Measurements from ENCODE around the gene C10orf71.

C10orf71 gene

DNA sequence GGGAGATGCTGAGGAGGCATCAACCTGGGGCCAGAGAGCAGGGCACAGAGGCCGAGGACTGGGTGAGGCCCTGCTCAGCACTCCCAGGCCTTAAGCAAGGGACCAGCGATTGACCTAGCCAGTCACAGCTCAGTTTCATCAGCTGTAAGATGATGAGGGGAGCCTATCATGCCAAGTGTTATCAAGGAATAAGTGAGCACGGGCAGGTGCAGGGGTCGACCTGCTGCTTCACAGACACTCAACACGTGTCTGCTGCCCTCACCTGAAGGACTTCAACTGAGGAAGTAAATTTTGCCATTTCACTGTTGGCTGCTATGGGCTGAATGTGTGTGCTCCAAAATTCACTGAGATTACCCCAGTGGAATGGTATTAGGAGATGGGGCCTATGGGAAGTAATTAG is 9.9 kb downstream of the C10orf71 start:
- CTCF ChIA-PET: no interaction called here
- no peaks in the 10 kb centered on the region for H3K9me3 ChIP-seq (ENCODE audit: control insufficient read depth, insufficient read depth, low read depth, low read length)
- no peaks in the 10 kb centered on the region for H3K4me1 ChIP-seq (ENCODE audit: control insufficient read depth, insufficient read depth, low read length)
- no peak overlapping the region for H3K27ac ChIP-seq (ENCODE audit: extremely low read depth, low read depth, low read length)
- no peak overlapping the region for H3K4me3 ChIP-seq (ENCODE audit: low read depth, low read length)
- no peak for TF ChIP-seq ZNF10 (tag by site-specific recombination; IDR thresholded peaks at IDR 0.05)
- no peak for TF ChIP-seq ZNF610 (tag by site-specific recombination; IDR thresholded peaks at IDR 0.05; ENCODE audit: borderline replicate concordance)
- no peak for TF ChIP-seq ZNF112 (tag by site-specific recombination; IDR thresholded peaks at IDR 0.05)
- TF ChIP-seq ZNF214 (tag by site-specific recombination; IDR thresholded peaks at IDR 0.05; ENCODE audit: borderline replicate concordance): no peak
- no peak for TF ChIP-seq ZNF148 (tag by site-specific recombination; IDR thresholded peaks at IDR 0.05; ENCODE audit: borderline replicate concordance)
- no peak for TF ChIP-seq ZBTB8A (tag by site-specific recombination; IDR thresholded peaks at IDR 0.05)
- no peak for TF ChIP-seq ZBTB7A (tag by site-specific recombination; IDR thresholded peaks at IDR 0.05; ENCODE audit: low read depth)
- POLR2A ChIA-PET: no interaction called here
- no peaks in the 10 kb centered on the region for H3K36me3 ChIP-seq (ENCODE audit: control insufficient read depth in 2 of 2, insufficient read depth in 1 of 2, low read length in 2 of 2)

GRCh38 chr10:49309691-49310411 is 10.9 kb downstream of the C10orf71 start:
- TF ChIP-seq KLF17 (tag by site-specific recombination; IDR thresholded peaks at IDR 0.05) (no peak), ZNF416 (tag by site-specific recombination; IDR thresholded peaks at IDR 0.05) (no peak), PRDM1 (tag by site-specific recombination; IDR thresholded peaks at IDR 0.05) (no peak), ZSCAN16 (tag by site-specific recombination; IDR thresholded peaks at IDR 0.05) (no peak), ZIC2 (tag by site-specific recombination; IDR thresholded peaks at IDR 0.05) (no peak), ZBTB8A (tag by site-specific recombination; IDR thresholded peaks at IDR 0.05) (no peak), ZNF785 (tag by site-specific recombination; IDR thresholded peaks at IDR 0.05) (no peak), ZBTB17 (tag by site-specific recombination; IDR thresholded peaks at IDR 0.05) (no peak), ZNF394 (tag by site-specific recombination; IDR thresholded peaks at IDR 0.05; ENCODE audit: borderline replicate concordance) (no peak), WT1 (tag by site-specific recombination; IDR thresholded peaks at IDR 0.05) (no peak), BCL11B (tag by site-specific recombination; IDR thresholded peaks at IDR 0.05; ENCODE audit: low read depth) (no peak), OVOL3 (tag by site-specific recombination; IDR thresholded peaks at IDR 0.05) (no peak), ZNF354C (tag by site-specific recombination; IDR thresholded peaks at IDR 0.05; ENCODE audit: borderline replicate concordance, low read depth) (no peak), ZNF324 (tag by site-specific recombination; IDR thresholded peaks at IDR 0.05) (no peak)
- TF ChIP-seq, protein P1, sequence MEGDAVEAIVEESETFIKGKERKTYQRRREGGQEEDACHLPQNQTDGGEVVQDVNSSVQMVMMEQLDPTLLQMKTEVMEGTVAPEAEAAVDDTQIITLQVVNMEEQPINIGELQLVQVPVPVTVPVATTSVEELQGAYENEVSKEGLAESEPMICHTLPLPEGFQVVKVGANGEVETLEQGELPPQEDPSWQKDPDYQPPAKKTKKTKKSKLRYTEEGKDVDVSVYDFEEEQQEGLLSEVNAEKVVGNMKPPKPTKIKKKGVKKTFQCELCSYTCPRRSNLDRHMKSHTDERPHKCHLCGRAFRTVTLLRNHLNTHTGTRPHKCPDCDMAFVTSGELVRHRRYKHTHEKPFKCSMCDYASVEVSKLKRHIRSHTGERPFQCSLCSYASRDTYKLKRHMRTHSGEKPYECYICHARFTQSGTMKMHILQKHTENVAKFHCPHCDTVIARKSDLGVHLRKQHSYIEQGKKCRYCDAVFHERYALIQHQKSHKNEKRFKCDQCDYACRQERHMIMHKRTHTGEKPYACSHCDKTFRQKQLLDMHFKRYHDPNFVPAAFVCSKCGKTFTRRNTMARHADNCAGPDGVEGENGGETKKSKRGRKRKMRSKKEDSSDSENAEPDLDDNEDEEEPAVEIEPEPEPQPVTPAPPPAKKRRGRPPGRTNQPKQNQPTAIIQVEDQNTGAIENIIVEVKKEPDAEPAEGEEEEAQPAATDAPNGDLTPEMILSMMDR (tag by site-specific recombination; IDR thresholded peaks at IDR 0.05): no peak
- Histone ChIP-seq H3K36me3 (ENCODE audit: control insufficient read depth in 2 of 2, insufficient read depth in 1 of 2, low read length in 2 of 2) (no peaks in the 10 kb centered on the region), H3K9me3 (ENCODE audit: control insufficient read depth, insufficient read depth, low read depth, low read length) (no peaks in the 10 kb centered on the region), H3K27ac (ENCODE audit: extremely low read depth, low read depth, low read length) (no peak overlapping the region), H3K4me3 (ENCODE audit: low read depth, low read length) (no peak overlapping the region), H3K4me1 (ENCODE audit: control insufficient read depth, insufficient read depth, low read length) (no peaks in the 10 kb centered on the region)
- ChIA-PET POLR2A (no interaction called here), CTCF (no interaction called here)
